Breast epithelium (tissue), 3 donors: ENCODE results near the gene FAIM2.

ENCODE experiments used
- POLR2A ChIP-seq: fragments of 450-650 bp; IDR thresholded peaks from one replicate; pipeline ENCODE4 v1.6.1; 2016; ENCODE audit warnings: antibody characterized with exemption, mild to moderate bottlenecking, moderate library complexity
- TF ChIP-seq, protein P1 (sequence below), 3 donors: fragments of 450-650 bp; IDR thresholded peaks; one replicate each; pipeline ENCODE4 v1.5.1; 2016 to 2017; ENCODE audit warnings: antibody characterized with exemption in 3 of 3, mild to moderate bottlenecking in 3 of 3, moderate library complexity in 3 of 3

DNA sequence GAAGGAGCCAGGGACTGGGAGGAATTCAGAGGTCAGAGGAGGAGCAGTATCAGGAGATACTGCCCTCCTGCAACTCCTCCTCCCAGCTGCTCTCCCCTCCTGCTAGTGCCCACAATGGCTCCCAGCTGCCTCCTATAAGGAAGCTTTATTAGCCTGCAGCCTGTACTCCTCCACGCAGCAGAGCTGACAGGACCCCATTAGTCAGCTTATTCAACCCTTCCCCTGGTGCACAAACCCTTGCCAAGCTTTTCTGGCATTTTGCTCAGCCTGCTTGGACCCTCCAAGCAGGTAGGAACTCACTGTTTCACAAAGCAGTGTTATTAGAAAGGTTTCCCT is 39.9 kb upstream of the FAIM2 start:
- TF ChIP-seq, protein P1, sequence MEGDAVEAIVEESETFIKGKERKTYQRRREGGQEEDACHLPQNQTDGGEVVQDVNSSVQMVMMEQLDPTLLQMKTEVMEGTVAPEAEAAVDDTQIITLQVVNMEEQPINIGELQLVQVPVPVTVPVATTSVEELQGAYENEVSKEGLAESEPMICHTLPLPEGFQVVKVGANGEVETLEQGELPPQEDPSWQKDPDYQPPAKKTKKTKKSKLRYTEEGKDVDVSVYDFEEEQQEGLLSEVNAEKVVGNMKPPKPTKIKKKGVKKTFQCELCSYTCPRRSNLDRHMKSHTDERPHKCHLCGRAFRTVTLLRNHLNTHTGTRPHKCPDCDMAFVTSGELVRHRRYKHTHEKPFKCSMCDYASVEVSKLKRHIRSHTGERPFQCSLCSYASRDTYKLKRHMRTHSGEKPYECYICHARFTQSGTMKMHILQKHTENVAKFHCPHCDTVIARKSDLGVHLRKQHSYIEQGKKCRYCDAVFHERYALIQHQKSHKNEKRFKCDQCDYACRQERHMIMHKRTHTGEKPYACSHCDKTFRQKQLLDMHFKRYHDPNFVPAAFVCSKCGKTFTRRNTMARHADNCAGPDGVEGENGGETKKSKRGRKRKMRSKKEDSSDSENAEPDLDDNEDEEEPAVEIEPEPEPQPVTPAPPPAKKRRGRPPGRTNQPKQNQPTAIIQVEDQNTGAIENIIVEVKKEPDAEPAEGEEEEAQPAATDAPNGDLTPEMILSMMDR (IDR thresholded peaks at IDR 0.05), result no peak
- no peak for TF ChIP-seq POLR2A
